Stimulated activated naive CD4-positive, alpha-beta T cell (primary cell): ENCODE results near the gene UBAP2.
A peak's percentile ranks its signal among the peaks of the same experiment; 100 is the strongest.

Source experiments
- DNase-seq, 6 experiments: peaks; one replicate each; lab custom pipeline; 2025; lab: John Stamatoyannopoulos, UW

The UBAP2 gene, protein sequence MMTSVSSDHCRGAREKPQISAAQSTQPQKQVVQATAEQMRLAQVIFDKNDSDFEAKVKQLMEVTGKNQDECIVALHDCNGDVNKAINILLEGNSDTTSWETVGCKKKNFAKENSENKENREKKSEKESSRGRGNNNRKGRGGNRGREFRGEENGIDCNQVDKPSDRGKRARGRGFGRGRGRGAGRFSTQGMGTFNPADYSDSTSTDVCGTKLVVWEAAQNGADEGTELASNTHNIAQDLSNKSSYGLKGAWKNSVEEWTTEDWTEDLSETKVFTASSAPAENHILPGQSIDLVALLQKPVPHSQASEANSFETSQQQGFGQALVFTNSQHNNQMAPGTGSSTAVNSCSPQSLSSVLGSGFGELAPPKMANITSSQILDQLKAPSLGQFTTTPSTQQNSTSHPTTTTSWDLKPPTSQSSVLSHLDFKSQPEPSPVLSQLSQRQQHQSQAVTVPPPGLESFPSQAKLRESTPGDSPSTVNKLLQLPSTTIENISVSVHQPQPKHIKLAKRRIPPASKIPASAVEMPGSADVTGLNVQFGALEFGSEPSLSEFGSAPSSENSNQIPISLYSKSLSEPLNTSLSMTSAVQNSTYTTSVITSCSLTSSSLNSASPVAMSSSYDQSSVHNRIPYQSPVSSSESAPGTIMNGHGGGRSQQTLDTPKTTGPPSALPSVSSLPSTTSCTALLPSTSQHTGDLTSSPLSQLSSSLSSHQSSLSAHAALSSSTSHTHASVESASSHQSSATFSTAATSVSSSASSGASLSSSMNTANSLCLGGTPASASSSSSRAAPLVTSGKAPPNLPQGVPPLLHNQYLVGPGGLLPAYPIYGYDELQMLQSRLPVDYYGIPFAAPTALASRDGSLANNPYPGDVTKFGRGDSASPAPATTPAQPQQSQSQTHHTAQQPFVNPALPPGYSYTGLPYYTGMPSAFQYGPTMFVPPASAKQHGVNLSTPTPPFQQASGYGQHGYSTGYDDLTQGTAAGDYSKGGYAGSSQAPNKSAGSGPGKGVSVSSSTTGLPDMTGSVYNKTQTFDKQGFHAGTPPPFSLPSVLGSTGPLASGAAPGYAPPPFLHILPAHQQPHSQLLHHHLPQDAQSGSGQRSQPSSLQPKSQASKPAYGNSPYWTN

DNA sequence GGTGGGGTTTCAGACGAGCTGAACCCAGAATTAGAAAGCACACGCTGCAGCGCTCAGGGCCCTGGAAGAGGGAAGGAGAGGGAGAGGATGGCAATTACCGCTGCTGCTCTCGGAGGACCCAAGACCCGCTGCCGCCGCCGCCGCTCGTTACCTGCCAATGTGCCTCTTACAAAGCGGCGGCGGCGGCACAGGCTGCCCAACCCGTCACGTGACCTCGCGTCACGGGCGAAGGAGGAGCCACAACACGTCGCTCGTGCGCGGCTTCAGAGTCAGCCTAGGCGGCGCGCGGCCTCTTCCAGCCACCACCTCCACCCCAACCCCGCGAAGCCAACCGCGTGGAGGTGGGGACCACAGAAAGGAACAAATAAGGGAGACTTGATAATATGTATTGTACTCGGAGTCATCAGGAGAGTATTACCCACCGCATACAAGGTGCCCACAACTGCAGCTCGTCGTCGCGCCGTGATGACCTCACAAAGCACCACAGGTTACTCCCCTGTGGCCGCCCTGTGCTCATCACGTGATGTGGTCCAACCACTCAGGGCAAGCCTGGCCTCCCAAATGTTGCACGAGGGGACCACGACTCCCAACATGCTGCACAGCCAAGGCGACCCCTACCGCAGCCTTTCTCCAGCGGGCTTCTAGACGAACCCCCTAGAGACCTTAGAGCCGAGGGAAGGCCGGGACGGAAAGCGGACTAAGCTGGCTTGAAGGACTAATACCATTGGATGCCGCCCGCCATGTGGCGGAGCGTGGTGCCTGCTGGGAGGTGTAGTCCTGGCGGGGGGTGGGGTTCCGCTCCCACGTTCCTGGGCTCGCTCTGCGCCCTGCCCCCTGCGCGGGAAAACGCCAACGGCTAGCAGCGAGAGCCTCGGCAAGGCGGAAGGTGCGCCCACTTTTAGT, at the start of gene UBAP2:
Gene UBAP2, minus strand, starts transcription at position 161 of the 903 bp plus-strand sequence. CDS start 31,739 bp downstream, outside the sequence.
- peak; percentile 90 to 100 (median 98) for DNase-seq

DNA sequence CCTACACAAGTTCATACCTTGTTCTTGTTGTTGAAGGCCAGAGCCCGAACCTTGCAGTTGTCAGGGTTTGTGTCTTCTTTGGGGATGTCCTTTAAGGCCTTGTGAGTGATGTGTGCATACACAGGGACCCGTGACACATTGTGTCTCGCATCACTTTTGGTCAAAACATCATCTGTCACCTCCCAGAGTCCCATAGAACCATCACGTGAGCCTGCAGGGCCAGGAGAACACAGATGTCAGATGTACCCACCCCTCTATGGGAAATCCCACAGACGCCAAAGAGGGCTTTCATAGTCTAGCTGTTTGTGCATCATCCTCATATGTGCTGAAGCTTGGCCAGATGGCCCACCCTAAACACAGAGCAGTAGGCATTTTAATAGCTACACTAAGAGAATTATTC, 49.6 kb upstream of the UBAP2 start:
- no peak for DNase-seq

DNA sequence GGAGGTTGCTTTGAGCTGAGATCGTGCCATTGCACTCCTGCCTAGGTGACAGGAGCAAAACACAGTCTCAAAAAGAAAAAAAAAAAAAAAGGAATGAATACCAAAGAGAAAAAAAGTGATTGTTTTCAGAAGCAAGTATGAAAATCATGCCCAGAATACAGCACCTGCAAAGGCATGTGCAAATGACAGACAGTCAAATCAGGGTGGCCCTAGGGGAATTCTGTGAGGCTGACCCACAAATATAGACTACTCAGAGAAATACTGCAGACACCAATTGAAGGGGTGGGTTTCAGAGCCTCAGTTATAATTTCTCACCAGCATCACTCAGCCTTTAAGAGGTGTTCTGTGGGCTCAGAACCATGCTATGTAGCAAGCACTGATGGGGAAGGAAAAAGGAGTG, 49.2 kb upstream of the UBAP2 start:
- no peak for DNase-seq

DNA sequence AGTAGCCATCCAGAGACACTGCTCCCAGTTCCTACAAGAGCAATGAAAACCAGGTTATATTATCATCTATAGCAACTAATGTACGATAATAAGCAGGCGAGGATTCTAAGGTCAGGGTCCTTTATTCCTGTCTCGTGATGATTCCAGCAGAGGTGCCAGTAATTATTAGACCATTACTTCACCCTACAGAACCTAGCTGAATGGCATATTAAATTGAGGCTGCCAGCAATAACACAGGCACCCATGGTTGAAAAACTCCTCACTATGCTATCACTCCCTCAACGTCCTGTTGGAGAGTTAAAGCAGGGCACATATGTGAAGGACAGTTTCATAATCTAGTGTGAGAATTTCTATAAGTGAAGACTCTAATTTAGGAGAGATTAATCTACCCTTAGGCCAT, 48.1 kb upstream of the UBAP2 start:
- DNase-seq: no peak

DNA sequence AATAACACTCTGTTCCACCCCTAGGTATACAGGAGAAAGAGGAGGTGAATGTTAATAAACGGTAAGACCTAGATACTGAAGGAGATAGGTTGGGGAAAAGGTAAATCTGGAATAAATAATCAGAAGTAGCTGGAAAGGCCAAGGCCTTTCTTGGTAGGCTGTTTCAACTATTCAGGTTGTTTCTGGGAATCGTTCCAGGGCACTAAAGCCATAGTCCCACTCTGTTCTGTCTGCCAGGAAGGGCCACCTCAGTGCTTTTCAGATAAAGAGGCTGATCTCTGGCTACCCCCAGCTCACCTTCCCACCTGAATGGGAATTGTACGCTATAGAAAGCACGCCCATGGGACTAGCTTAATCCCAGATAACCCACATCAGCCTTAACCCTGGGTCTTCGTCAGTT, 44.9 kb upstream of the UBAP2 start:
- no peak for DNase-seq

DNA sequence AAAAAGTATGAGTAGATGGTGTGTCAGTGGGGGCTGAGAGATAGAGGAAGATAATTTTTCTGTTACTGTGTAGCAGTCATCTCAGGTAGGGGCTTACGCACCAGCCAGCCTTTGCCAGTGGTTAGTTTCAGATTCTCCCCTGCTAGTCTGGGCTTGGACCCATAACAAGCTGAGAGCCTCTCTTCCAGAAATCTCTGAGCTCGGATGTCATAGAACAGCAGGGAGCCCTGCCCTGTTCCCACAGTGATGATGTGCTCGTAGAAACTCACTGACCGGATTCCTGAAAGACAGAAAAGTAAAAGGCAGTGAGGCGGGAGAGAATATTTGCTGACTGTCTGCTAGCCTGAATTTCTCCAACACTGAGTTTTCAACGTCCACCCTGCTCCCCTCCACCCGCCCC, 40.6 kb upstream of the UBAP2 start:
- no peak for DNase-seq

DNA sequence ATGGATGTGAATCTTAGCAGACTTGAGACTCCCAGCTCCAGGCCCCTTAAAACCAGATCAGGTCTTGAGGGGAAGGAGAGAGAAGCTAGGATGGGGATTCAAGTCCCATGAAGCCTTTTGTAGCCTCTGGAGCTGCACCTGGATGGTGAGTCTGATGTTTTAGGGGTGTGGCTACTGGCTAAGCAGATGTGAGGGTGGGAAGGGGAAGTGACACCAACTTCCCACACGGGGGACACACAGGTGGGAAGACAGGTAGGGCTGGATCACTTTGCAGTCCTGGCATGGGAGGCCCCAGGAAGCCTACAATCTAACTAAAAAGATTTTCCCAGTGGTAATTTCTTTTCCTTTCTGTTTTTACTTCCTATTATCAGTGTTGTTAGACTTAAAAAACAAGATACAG, 38.7 kb upstream of the UBAP2 start:
- DNase-seq: no peak

DNA sequence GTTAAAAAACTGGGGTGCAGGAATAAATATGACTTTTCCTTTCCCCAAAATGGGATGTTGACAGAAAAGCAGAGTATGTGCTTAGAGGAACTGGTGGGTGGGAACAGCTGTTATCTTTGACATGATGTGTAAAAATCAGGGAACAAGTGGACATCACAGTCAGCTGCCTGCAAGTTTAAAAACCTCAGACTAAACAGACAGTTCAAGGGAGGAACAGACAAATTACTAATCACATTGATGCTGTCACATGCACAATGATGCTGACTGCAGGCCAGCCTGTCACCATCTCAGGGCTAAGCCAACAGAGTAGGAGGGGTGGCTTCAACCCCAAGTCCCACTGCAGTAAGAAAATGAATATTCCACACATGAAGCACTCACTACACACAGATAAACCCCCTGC, 38.2 kb upstream of the UBAP2 start:
- DNase-seq: no peak

DNA sequence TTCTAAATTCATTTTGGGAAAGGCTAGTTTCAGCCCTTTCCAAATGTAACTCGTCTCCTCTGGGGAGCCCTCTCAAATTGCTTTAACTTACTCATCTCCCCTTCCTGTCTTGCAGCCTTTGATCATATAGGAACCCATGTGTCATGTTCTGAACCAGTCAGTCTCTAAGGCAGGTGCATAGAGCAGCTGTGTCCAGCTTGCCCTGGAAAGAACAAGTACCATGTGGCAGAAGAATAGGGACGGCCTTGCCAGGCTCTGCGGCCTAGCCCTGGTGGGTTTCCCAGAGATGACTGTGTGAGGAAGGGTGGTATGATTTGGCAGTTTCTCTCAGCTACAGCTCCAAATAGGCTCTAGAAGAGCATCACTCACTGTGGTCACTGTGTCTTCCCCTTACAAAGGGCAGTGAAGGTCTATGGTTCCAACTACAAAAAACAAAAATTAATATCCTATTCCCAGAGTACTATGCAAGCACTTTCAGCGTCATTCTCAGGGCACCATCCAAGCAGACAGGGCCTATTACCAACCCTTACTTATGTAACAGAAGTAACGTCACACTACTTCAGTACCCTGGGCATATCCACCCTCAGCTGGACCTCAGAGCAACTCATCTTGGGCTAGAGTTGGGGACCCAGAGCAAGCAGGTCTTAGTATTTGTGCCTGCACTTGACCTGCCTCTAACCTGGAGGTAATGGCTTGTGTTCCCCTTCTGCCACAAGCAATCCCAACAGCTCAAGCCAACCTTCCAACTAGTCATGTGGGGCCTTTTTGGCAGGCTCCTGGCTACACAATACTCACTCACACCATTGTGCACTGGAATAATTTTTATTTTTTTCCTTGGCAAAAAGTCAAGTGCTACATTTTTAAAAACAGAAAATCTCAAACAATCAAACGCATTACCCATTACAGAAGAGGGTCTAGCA, 37.2 kb upstream of the UBAP2 start:
- no peak for DNase-seq

DNA sequence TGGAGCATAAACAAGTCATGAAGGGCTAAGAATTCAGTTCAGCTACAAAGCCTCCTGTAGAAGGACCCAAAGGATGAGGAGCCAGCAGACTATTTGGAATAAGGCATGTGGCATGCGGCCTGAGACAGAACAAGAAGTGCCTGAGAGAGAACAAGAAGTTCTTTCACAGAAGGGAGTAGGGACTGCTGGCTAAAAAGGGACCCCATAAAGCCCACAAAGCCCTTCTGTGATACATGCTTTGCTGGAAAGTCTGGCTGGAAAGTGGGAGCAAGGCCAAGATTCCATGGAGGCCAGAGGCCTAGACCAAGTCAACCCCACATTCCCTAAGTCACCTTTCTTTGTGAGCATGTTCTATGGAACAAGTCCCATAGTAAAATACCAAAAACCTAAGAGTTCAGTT, 35.9 kb upstream of the UBAP2 start:
- DNase-seq: no peak

DNA sequence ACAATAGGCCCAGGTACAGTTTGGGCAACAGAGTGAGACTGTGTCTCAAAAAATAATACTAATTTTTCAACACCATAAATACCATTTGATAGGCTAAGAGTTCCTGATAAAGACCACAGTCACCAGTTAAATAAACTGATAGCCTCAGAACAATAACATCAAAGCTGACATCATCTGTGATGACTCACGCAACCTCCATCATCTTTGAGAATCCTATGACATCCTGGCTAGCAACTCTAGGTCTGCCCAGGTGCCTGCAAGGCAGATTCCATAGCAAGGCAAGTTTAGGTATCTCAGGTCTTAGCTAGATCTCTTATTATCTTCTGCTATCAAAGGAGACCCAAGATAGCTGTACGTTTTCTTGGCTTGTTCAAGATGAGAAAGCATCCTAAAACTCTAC, 30.5 kb upstream of the UBAP2 start:
- no peak for DNase-seq

DNA sequence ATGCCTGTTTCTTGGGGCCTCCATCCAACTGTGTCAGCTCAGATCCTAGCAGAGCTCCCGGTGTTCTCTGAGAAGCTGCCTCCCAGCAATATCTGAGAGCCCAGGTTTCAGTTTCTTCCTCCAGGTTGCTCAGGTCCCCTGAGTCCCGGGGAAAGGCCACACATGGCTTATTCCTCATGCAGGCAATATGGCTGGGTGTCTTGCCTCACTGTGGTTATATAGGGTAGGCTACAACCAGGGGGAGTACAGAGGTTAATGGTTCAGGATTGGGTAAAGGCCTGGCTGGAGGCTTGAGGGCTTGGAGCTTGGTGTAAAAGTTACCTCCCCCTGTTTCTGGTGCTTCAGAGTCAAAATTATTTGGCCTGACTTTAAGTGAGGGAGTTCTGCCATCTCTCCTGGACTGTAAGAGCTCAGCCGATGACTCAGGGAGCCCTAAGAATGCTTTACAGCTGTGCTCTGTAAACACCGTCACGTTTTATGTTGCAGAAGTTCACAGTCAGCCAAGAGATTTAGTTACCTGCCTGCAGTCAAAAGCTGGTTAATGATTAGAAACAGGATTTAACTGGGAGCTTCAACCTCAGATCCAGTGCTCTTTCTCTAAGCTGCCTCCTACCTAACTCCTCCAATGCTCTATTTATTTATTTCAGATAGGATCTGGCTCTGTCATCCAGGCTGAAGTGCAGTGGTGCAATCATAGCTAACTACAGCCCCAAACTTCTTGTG, 24.3 kb upstream of the UBAP2 start:
- DNase-seq: no peak

DNA sequence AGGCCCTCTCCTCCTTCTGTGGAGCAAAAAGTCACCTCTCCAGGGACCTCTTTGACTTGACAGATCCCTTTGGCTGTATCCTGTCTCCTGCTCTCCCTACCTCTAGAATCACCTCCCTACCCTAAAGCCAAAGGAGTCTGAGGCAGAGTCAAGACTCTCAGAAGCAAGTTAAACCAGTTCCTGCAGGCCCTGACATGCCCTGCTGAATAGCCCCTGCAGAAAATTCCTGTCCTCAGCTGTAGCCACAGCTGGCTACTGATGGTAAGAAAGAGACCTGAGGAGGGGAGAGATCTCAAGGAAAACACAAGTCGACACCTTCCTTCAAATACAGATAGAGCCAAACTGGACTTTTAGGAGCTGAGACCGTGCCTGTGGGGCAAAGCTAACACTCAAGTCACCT, 23.7 kb upstream of the UBAP2 start:
- no peak for DNase-seq

DNA sequence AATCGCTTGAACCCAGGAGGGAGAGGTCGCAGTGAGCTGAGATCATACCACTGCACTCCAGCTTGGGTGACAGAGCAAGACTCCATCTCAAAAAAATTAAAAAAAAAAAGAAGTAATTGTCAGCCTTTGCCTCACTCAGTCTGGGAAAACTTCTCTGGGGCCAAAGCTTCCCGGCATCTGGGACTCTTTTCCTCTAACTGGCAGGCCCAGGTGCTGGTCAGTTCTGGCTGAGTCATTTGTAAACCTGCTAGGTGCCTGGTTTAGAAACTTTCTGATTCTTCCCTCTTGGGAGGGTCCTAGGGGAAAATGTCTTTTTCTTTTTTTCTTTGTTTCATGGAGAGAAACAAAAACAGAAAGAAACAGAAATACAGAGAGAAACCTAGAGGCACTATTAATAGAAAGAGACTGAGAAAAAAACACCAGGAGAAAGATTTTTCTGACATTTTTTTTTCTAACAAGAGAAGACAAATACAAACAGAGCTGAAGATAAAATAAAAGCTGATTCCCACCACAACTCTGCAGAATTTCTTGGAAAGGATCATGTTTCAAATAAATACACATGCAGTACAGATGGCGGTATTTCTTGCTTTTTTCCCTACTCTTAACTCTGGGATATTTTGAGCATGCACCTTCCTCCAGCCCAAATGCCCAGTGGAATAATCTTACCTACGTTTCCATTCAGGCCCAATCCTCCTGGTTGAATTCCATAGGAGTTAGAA, 22.1 kb upstream of the UBAP2 start:
- DNase-seq: no peak

DNA sequence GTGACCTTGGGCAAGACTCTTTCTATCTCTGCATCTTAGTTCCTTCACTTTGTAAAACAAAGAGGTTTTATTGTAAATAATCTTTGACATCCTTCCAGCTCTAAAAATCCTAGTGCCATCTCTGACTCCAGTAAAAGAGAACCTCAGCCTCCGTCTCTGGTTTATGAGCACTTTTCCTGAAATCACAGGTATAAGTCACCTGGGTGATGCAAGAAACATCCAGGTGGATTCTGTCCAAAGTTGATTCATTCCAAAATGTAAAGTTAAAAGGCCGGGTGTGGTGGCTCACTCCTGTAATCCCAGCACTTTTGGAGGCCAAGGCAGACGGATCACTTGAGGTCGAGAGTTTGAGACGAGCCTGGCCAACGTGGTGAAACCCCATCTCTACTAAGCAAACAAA, 21.1 kb upstream of the UBAP2 start:
- DNase-seq: no peak

DNA sequence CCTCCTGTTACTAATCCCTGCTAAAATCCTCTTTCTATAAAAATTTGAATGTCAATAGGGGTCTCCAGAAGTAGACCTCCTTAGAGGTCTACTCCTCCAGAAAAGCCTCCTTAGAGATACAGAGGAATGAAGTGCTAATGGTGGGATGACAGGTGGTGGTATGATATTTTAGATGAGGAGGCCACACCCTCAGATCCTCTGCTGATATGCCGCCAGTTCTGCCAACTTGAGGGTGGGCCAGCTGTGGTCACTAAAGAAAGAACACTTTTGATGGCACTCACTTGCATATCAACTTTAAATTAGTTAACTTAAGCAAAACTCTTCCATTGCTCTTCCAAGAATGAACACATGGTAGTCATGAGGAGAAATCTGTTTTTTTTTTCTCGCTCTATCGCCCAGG, 16.9 kb upstream of the UBAP2 start:
- no peak for DNase-seq

DNA sequence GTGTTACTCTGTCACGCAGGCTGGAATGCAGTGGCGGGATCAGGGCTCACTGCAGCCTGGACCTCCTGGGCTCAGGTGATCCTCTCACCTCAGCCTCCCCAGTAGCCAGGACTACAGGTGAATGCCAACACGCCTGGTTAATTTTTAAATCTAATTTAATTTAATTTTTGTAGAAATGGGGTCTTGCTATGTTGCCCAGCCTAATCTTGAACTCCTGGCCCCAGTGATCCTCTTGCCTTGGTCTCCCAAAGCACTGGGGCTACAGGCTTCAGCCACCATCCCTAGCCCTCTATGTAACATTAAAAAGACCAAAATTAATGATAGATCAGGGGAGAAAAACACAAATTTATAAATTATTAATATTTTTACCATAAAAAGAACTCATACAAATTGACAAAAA, 11.3 kb upstream of the UBAP2 start:
- no peak for DNase-seq

DNA sequence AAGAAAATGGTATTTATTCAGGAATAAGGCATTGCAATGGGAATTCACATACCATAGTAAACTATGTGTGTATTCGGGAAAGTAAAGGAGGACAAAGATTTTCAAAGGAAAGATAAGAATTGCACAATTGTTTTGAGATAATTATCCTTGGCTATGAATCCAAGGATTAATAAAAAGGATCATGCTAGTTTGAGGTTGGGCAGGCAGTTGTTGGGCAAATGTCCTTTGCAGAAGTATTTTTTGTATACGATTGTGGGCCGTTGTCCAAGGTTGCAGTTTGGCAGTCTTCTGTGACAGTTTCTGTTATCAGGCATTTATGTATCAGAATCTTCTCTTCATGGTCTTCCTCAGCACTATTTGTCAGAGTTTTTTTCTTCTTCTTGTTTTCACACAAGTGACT, 10.6 kb upstream of the UBAP2 start:
- DNase-seq: no peak
